GM19397 (cell line): Measurements from ENCODE around the gene HSD17B10.
"Not testable (repeated sequence)": the region's sequence is repeated elsewhere in the genome, so short reads cannot be mapped to it uniquely, and the experiment has no call there.

Source experiments
- ATAC-seq: cut with Tn5 transposase; IDR thresholded peaks from one replicate; pipeline ENCODE4 v1.9.1; 2021; ENCODE audit warnings: mild to moderate bottlenecking, moderate library complexity; ENCODE audit not compliant: unreplicated experiment

Gene HSD17B10

GRCh38 chrX:53433651-53434639 is at the start of gene HSD17B10:
Gene HSD17B10, minus strand, starts transcription at chrX:53434370. Its CDS starts 25 bp downstream, at chrX:53434345.
- peak; percentile 97 for ATAC-seq

DNA sequence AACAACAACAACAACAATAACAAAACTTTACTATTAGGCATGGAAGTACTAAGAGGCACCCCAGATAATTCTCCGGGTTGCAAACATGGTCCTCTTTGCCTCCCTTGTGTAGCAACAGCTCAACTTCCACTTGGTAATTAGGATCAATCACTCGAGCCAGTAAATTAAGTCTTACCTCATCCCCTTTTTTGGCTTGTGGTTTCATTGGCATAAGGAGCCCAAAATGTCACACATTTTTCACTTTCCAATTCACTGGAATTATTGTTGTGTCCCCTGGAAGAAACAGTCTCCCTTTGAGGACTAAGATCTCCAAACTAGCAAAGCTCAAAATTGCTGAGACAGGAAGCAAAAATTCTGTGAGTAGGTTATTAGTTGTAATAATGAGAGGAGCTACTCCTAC is 49.2 kb upstream of the HSD17B10 start:
- ATAC-seq: no peak

- ATAC-seq: no peak
Measured at GRCh38 chrX:53481816-53482465, 47.8 kb upstream of the HSD17B10 start.

- no peak for ATAC-seq
Measured at GRCh38 chrX:53481093-53481492, 46.9 kb upstream of the HSD17B10 start.

- ATAC-seq: no peak
Measured at GRCh38 chrX:53479301-53479700, 45.1 kb upstream of the HSD17B10 start.

DNA sequence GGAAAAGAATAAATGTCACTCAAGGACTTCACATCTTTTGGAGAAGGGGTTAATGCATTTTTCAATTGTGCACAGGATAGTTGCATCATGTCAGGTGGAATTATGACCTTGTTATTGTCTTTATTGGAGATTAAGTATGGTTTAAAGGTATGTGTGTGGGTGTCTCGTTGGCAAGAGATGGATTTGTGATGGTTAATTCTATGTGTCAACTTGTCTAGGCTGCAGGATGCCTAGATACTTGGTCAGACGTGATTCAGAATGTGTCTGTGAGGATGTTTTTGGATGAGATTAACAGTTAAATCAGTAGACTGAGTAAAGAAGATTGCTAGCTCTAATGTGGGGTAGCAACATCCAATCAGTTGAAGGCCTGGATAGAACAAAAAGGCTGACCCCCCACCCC is 42.2 kb upstream of the HSD17B10 start:
- ATAC-seq: no peak

DNA sequence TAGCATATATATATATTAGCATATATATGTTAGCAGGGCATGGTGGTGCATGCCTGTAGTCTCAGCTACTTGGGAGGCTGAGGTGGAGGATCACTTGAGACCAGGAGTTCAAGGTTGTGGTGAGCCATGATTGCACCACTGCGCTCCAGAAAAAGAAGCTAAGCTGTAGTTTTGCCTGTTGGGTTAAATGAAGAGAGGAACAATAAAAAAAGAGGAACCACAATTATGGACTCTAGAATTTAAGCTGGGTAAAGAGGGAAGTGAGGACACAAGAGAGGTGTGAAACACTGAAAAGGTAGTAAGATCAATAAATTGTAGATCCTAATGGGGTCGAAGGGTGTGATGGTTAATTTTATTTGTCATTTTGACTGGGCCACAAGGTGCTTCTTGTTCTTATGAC is 40.5 kb upstream of the HSD17B10 start:
- ATAC-seq: no peak

DNA sequence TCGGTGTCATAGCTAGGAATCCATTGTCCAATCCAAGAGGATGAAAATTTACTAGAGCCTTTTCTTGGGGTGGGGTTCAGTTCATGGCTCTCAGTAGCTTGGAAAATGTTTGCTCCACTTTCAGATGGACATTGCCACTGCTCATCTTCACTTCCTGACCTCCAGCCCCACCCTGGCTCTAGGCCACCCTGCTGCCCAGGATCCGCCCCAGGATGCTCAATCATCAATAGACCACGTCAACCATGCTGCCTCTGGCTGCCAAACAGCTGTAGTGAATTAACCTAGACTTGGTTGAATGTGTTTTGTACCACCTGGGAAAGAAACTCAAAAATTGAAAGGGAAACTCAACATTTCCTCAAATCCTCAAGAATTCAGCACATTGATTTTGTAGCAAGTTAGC is 37.2 kb upstream of the HSD17B10 start:
- ATAC-seq: no peak

DNA sequence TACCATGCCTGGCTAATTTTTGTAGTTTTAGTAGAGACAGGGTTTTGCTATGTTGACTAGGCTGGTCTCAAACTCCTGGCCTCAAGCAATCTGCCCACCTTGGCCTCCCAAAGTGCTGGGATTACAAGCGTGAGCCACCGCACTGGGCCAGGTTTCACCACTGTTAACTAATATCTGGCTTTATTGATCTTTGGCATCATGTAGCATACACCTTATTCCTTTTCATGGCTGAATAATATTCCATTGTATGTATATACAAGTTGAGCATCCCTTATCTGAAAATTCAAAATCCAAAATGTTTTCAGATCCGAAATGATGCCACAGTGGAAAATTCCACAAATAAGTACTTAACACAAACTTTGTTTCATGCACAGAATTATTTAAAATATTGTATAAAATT is 34.5 kb upstream of the HSD17B10 start:
- ATAC-seq: not testable (repeated sequence)

DNA sequence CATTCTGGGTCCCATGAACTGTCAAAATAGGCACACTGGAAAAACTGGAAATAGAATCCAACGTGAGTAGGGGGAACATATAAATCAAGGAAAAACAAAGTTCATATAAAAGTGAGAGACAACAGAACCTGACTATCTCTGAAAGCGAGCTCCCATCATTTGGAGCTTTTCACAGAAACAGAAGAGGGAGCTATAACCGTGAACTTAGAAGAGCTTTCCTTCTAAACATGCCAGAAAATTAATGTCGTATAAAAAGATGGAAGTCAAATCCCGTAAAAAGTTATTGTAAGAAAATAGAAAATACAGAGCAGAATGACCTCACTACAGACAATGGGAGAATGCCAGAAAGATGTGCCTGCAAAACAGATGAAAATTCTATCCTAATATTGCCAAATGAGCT is 23.9 kb upstream of the HSD17B10 start:
- no peak for ATAC-seq

DNA sequence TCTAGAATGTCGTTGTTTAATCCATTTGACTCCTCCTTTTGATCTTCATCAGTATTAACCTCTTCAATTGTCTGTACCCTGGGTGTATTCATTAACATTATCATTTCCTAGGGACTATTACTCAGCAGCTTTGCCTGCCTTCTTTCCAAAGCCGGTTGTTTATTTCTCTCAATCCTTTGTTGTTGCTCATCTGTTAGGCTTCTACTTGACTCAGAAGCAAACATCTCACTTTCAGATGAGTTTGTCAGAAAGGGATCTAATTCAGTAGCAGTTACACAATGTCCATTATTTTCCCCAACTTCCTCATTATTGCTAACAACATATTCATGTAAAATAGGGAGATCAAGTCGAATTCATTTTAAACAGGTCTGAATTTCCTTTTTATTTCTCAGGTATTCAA is 22.1 kb upstream of the HSD17B10 start:
- ATAC-seq: no peak

- ATAC-seq: no peak
Measured at GRCh38 chrX:53452812-53453211, 18.6 kb upstream of the HSD17B10 start.

- no peak for ATAC-seq
Measured at GRCh38 chrX:53449632-53450031, 15.5 kb upstream of the HSD17B10 start.

GRCh38 chrX:53447441-53447840 is 13.3 kb upstream of the HSD17B10 start:
- no peak for ATAC-seq

DNA sequence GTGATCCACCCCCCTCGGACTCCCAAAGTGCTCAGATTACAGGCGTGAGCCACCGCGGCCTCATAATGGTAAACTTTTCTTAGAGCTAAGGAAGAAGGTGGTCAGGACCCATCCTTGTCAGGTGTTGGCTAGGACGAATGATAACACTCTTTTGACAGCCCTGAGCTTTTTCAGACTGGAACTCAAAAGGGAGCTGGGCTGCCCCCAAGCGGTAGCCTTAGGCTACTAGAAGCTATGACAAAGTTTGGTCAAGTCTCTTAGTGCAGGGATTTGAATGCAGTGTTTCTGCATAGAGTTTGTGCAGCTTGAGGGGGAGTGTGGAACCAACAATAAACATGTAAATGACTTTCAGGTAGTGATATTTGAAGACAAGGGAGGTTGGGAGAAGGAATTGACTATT is 11.8 kb upstream of the HSD17B10 start:
- no peak for ATAC-seq

DNA sequence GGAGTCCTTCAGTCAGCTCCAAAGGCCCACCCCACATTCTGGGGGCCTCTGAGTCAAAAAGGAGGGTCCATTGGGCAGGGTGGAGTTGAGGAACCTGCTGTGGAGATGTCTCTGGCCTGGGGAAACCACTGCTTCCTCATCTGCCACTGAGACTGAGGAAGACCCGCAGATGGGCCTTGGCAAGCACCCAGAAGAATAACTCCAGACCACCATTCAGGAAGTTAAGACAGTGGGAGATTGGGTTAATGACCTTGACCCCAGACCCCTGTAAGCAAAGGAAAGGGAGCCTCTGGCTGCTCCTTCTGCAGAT is 8.1 kb upstream of the HSD17B10 start:
- ATAC-seq: no peak

DNA sequence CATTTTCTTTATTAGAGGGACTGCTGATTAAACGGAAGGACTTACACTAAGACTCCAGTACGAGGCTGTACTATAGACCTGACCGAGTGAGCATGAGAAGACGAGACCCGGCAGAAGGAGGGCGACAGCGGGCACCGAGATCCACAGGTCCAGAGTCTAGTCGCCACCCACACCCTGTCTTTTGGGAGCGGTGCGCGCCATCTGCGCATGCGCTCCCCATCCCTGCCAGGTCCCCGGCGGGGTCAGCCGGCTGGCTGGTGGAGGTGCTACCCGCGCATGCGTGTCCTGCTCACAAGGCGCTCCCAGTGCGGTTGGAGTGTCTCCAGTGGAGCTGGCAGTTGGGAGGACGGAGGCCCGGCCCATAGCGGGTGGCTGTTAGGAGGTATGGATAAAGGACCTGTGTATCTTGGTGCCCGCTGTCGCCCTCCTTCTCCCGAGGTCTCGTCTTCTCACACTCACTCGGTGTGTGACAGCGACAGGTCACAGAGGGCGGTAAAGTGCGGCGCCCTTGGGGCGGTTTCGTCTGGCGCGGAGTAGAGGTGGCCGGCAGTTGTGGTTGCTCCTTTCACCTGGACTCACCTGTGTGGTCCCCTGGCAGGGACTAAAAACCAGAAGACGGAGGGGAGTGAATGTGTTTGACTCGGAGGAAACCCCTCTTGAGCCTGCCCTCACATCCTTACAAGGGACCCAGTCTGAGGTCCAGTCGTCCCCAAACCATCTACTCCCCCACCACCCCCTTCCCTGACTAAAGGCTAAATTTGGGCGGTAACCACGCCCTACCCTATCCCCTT is 7.6 kb upstream of the HSD17B10 start:
- peak; percentile 82 for ATAC-seq

DNA sequence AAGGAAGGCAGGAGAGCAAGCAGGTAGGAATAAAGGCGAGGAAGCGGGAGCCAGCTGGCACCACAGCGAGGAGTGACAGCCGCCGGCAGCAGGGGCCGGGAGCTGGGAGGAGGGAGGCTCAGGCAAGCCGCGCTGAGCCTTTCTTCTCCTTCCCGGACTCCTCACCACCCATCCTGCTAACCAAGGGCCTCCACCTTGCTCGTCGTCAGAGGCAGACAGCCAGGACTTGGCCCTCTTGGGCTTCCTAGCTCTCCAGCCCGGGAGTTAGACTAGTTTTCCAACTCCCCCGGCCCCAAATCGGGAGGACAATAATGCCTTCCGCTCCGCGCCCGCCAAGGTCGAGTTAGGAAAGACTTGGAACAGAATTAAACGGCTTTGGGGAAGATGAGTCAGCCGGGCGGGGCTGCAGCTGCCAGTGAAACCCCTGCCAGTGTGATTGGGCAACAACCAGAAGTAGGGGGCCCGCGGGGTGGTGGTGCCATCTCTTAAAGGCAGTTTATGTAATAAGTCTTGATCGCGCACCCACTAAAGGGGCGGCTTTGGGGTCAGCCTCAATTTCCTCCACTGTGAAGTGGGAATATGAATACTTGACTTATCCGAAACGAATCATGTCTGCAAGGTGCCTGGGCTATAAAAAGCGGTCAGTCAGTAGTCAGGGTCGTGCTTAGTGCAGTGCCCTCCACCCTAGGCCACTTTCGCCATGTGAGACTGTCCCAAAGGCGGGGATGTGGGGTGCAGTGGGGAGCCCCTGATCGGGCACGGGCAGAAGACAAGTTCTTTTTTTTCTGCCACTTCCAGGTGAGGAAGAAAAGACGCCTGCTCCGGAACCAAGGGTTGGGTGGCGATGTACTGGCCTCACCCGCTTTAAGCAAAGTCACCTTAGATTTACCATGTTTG is 6.7 kb upstream of the HSD17B10 start:
- no peak for ATAC-seq

GRCh38 chrX:53440101-53440500 is 5.9 kb upstream of the HSD17B10 start:
- ATAC-seq: no peak

DNA sequence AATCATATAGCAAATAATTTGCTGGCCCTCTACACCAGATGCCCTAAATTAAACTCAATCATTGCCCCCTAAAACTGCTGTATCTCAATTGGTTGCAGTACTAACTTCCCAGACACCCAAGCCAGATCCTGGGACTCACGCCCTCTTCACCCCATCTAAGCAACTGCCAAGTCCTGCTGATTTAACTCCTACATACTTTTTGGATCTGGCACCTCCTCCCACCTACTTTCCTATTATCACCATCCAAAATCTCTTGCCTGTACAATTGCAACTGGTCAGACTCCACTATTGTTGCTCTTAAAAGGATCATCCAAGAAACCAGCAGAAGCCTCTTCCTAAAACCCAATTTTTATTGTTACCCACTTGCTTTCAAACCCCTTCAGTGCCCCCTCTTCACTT is 4.7 kb upstream of the HSD17B10 start:
- ATAC-seq: no peak
